Thyroid gland (tissue), 4 donors: ENCODE data around the gene INPP5J. TPM values are rescaled to one million over a fixed set of nuclear protein-coding genes. Genes with fewer than 3 reads are reported as not detected.

ENCODE experiments used
- DNase-seq, 2 donors: peaks; one replicate each; pipeline ENCODE4 v3.0.0-alpha.2; 2019
- H3K27ac ChIP-seq, 3 donors: fragments of 200-600 bp; sonication (generic); 1 replicate in 2 of 3; 2 replicates in 1 of 3; pipeline ENCODE4 v1.5.1; 2016 to 2019; ENCODE audit warnings: mild to moderate bottlenecking in 1 of 3, moderate library complexity in 1 of 3
- H3K27me3 ChIP-seq: fragments of 200-600 bp; sonication (generic); one replicate; pipeline ENCODE4 v1.5.1; 2019
- H3K36me3 ChIP-seq, 2 donors: fragments of 200-600 bp; sonication (generic); one replicate each; pipeline ENCODE4 v1.5.1; 2016 to 2019
- H3K4me1 ChIP-seq, 2 donors: fragments of 200-600 bp; sonication (generic); one replicate each; pipeline ENCODE4 v1.5.1; 2017 to 2019
- H3K4me3 ChIP-seq, 3 donors: fragments of 200-600 bp; sonication (generic); replicated peaks in 1 of 3; 1 replicate in 2 of 3; 2 replicates in 1 of 3; pipeline ENCODE4 v1.5.1; 2016; ENCODE audit warnings: mild to moderate bottlenecking in 1 of 3
- H3K9me3 ChIP-seq: fragments of 200-600 bp; sonication (generic); one replicate; pipeline ENCODE4 v1.5.1; 2017
- POLR2A ChIP-seq, 2 donors: fragments of 450-650 bp; IDR thresholded peaks; one replicate each; pipeline ENCODE4 v1.6.1; 2017; ENCODE audit warnings: antibody characterized with exemption in 2 of 2, mild to moderate bottlenecking in 2 of 2, moderate library complexity in 1 of 2
- WGBS, 2 donors: methylation state at CpG; one replicate each; pipeline ENCODE4 v1.1.5; 2017; 5-methylcytosine and 5-hydroxymethylcytosine counted together
- intact Hi-C: fragments of 100-400 bp; cut with DNase I; formaldehyde crosslinking; loops from one replicate; pipeline ENCODE4 v1.15.1; 2023
- total RNA-seq, 4 donors: library from RNA; depleted of rRNA; stranded (reverse); fragments of >200 nt; gene quantifications; one replicate each; pipeline ENCODE4 v1.2.3, GENCODE V29; 2016
- TF ChIP-seq, protein P1 (sequence below), 6 experiments: fragments of 200-600 bp in 3 of 6; fragments of 450-650 bp in 3 of 6; sonication (generic) in 3 of 6; IDR thresholded peaks; one replicate each; pipeline ENCODE4 v1.5.1; 2016 to 2019; ENCODE audit warnings: antibody characterized with exemption in 6 of 6, mild to moderate bottlenecking in 2 of 6, inconsistent platforms in 1 of 6, moderate library complexity in 1 of 6

The INPP5J gene
- total RNA-seq, 4 donors from 2014 or later: 180 to 665 (median 442) TPM

DNA sequence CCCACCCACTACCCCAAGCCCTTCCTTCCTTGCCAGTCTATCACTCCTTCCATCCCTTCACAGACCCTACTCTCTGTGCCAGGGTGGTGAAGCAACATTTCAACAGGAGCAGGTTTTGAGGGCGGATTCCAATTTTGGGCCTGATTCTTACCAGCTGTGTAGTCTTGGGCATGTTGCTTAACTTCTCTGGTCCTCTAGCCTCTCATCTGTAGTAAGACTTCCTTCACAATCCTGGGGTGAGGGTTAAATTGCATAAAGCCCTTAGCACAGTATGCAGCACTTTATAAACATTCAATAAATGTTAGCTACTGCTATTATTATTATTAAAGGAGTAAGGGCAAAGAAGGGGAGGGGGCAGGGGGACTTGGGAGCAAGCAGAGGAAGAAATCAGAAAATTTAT lies 32.2 kb downstream of the INPP5J start:
- intact Hi-C loops: loop anchor here (5.0 kb wide), 1 partner anchor 53 kb away; no protein-coding TSS in a partner anchor
- Histone ChIP-seq H3K27ac (no peak overlapping the region), H3K36me3 (no peaks in the 10 kb centered on the region), H3K4me3 (no peak overlapping the region), H3K4me1 (peaks cover 3% of the 10 kb centered on the region in 2 donors), H3K9me3 (no peaks in the 10 kb centered on the region), H3K27me3 (no peaks in the 10 kb centered on the region)
- no peak for DNase-seq
- 88 to 96% methylated on average over 1 of the region's 1 CpG for WGBS, 2 donors
- no peak for TF ChIP-seq POLR2A (IDR thresholded peaks at IDR 0.05)
- TF ChIP-seq, protein P1, sequence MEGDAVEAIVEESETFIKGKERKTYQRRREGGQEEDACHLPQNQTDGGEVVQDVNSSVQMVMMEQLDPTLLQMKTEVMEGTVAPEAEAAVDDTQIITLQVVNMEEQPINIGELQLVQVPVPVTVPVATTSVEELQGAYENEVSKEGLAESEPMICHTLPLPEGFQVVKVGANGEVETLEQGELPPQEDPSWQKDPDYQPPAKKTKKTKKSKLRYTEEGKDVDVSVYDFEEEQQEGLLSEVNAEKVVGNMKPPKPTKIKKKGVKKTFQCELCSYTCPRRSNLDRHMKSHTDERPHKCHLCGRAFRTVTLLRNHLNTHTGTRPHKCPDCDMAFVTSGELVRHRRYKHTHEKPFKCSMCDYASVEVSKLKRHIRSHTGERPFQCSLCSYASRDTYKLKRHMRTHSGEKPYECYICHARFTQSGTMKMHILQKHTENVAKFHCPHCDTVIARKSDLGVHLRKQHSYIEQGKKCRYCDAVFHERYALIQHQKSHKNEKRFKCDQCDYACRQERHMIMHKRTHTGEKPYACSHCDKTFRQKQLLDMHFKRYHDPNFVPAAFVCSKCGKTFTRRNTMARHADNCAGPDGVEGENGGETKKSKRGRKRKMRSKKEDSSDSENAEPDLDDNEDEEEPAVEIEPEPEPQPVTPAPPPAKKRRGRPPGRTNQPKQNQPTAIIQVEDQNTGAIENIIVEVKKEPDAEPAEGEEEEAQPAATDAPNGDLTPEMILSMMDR (IDR thresholded peaks at IDR 0.05): no peak

DNA sequence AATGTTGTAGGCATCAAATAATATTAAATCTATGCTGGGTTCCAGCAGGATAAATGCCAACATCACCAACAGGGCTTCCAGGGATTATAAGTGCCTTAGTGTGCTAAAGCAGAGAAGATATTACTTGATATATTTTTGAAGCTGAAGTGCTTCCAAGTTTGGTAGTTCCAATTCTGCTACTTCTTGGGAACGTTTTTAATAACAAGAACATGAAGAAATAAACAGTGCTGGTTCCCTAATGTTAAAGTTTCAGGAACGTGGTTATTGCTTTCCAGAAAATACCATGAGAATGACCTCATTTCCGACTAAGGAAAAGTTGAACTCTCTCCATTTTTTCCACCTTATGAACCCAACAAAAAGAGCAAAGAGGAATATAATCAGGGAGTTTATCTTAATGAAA lies 32.7 kb downstream of the INPP5J start:
- no peaks in the 10 kb centered on the region for H3K27me3 ChIP-seq
- H3K4me3 ChIP-seq: no peak overlapping the region
- no peaks in the 10 kb centered on the region for H3K9me3 ChIP-seq
- no peak for DNase-seq
- 37 to 44% methylated on average over 3 of the region's 3 CpGs for WGBS, 2 donors
- H3K4me1 ChIP-seq: peaks cover 3% of the 10 kb centered on the region in 2 donors
- peak overlapping the region in 1 of 3 donors; percentile 46 for H3K27ac ChIP-seq
- H3K36me3 ChIP-seq: no peaks in the 10 kb centered on the region
- intact Hi-C loops: no loop called here
- no peak for TF ChIP-seq POLR2A (IDR thresholded peaks at IDR 0.05)
- TF ChIP-seq, protein P1 (IDR thresholded peaks at IDR 0.05): no peak

DNA sequence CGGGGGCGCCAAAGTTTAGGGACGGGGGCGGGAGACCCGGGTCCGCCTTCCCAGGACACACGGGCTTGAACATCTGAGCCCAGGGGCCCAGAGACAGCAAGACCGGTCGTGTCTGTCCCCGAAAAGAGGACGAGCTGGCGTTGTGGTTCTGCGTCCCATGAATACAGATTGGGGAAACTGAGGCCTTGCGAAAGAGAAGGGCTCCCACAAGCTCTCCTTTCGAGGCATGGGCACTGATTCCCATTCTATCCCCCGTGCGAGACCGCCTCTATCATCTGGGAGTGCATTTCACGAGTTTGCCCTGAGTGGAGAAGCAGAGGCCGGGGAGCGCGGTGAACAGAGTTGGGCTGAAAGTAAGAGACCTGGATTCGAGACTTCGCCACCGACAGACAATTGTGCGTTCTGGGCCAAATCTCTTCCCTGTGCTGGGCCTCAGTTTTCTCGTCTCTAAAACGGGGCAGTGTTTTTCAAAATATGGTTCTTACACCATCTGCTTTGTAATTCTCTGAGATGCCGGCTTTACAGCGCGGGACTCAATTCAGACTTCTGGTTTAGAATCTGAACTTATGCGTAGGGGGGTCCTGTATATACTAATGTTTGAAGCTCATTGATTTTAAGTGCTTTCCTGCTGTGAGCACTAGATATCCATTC lies 37.7 kb downstream of the INPP5J start:
- 0 to 5% methylated on average over 25 to 30 of the region's 32 CpGs for WGBS, 2 donors
- Histone ChIP-seq H3K4me1 (peaks cover 21 to 28% of the 10 kb centered on the region in 2 donors), H3K9me3 (no peaks in the 10 kb centered on the region), H3K4me3 (peak overlapping the region; percentile 46 to 89 (median 74)), H3K27ac (peak overlapping the region; percentile 44 to 93 (median 87)), H3K36me3 (no peaks in the 10 kb centered on the region), H3K27me3 (no peaks in the 10 kb centered on the region)
- intact Hi-C loops: no loop called here
- TF ChIP-seq, protein P1 (IDR thresholded peaks at IDR 0.05): no peak
- TF ChIP-seq POLR2A (IDR thresholded peaks at IDR 0.05): no peak
- peak; percentile 31 to 33 for DNase-seq

DNA sequence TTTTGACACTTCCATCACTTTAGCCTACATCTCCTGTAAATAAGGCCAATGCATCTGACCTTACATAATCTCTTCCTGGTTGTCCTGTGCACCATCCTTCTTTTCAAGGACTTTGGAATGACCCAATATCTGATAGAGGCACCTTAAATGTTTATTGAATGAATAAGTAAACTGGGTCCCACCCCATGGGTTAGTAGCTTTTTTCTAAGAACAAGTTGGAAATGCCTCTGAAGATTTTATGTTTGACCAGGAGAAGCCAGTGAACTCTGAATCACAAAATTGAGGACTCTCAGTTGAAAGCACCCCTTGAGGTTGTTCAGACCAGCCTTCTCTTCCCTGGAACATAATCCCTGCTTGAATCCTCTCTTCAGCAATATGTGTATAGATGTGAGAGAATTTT lies 38.6 kb downstream of the INPP5J start:
- intact Hi-C loops: no loop called here

More for the DNA sequence above, 38.6 kb downstream of the INPP5J start:
- no peak for DNase-seq
- Histone ChIP-seq H3K27ac (peak overlapping the region in 2 of 3 donors; percentile 62 to 87), H3K27me3 (no peaks in the 10 kb centered on the region), H3K36me3 (peaks cover 0 to 7% of the 10 kb centered on the region in 2 donors), H3K9me3 (no peaks in the 10 kb centered on the region), H3K4me1 (peaks cover 23 to 28% of the 10 kb centered on the region in 2 donors), H3K4me3 (no peak overlapping the region)
- TF ChIP-seq, protein P1 (IDR thresholded peaks at IDR 0.05): no peak
- TF ChIP-seq POLR2A (IDR thresholded peaks at IDR 0.05): no peak
